Right lobe of liver (tissue), 4 donors: ENCODE measurements around the gene KIAA0319L.

ENCODE experiments used
- CTCF ChIP-seq, 4 donors: fragments of 200-600 bp in 3 of 4; fragments of 450-650 bp in 1 of 4; IDR thresholded peaks; one replicate each; pipeline versions ENCODE4 v1.5.1 to v1.8.0; 2016 to 2022; ENCODE audit warnings: antibody characterized with exemption in 4 of 4, mild to moderate bottlenecking in 2 of 4
- POLR2A ChIP-seq: fragments of 450-650 bp; IDR thresholded peaks from one replicate; pipeline ENCODE4 v1.6.1; 2017; ENCODE audit warnings: antibody characterized with exemption, mild to moderate bottlenecking
- donor health status: DM: no; HTN: no; CAD: no.
- donor health status: DM: no; HTN: no; CAD: no.
- donor health status: DM: no; HTN: yes; CAD: no.

- TF ChIP-seq CTCF (IDR thresholded peaks at IDR 0.05) (no peak), POLR2A (no peak)
These were observed 114.5 kb downstream of the KIAA0319L start for GRCh38 chr1:35442734-35443133.
